K562 treated with DMSO at 1 percent for 12 hours (cell line): ENCODE data around the gene HADHA. TPM values are rescaled to one million over a fixed set of nuclear protein-coding genes. Genes with fewer than 3 reads are reported as not detected.

Experiments
- total RNA-seq: library from RNA; unstranded; fragments of 300-600 nt; gene quantifications from 2 replicates; pipeline ENCODE4 v1.2.3, GENCODE V29; 2022; ENCODE audit not compliant: insufficient read depth

The HADHA gene
- total RNA-seq, result 181 and 249 TPM in 2 replicates

GRCh38 chr2:26244309-26245230 lies at the start of gene HADHA, which contains the start of gene HADHB:
HADHA (minus strand) TSS chr2:26244632; CDS start chr2:26244596, 36 bp downstream.
HADHB (plus strand) TSS chr2:26244939; CDS start chr2:26254255, 9,316 bp downstream.

GRCh38 chr2:26172871-26173775 lies 71.3 kb downstream of the HADHA start, which contains the start of gene GAREM2:
GAREM2 (plus strand) TSS chr2:26173088; CDS start chr2:26173221, 133 bp downstream.

Other genes starting within 250 kb of the HADHA start
- gene RAB10, start 210.5 kb downstream of the HADHA start, total RNA-seq, result 60.8 and 99.7 TPM in 2 replicates
- gene GAREM2, start 71.5 kb downstream of the HADHA start, total RNA-seq, result 7.4 and 8.2 TPM in 2 replicates
- 68.5 and 95.4 TPM in 2 replicates for gene HADHB, start 307 bp upstream of the HADHA start, total RNA-seq
- gene SELENOI, start 101.5 kb upstream of the HADHA start, total RNA-seq, result 2.4 and 8.8 TPM in 2 replicates
- gene ADGRF3, start 102.2 kb upstream of the HADHA start, total RNA-seq, result 0.16 and 0.22 TPM in 2 replicates
- gene DRC1, start 157.3 kb upstream of the HADHA start, total RNA-seq, result not detected in 2 replicates
- not detected in 2 replicates for gene OTOF, start 233.5 kb upstream of the HADHA start, total RNA-seq